Measurements from ENCODE around the gene CFAP92. TPM values are rescaled to one million over a fixed set of nuclear protein-coding genes. Genes with fewer than 3 reads are reported as not detected.
"Not testable (repeated sequence)": the region's sequence is repeated elsewhere in the genome, so short reads cannot be mapped to it uniquely, and the experiment has no call there.

Gene CFAP92
- polyA plus RNA-seq, 4 donors: 1.1 to 2.0 (median 1.6) TPM

DNA sequence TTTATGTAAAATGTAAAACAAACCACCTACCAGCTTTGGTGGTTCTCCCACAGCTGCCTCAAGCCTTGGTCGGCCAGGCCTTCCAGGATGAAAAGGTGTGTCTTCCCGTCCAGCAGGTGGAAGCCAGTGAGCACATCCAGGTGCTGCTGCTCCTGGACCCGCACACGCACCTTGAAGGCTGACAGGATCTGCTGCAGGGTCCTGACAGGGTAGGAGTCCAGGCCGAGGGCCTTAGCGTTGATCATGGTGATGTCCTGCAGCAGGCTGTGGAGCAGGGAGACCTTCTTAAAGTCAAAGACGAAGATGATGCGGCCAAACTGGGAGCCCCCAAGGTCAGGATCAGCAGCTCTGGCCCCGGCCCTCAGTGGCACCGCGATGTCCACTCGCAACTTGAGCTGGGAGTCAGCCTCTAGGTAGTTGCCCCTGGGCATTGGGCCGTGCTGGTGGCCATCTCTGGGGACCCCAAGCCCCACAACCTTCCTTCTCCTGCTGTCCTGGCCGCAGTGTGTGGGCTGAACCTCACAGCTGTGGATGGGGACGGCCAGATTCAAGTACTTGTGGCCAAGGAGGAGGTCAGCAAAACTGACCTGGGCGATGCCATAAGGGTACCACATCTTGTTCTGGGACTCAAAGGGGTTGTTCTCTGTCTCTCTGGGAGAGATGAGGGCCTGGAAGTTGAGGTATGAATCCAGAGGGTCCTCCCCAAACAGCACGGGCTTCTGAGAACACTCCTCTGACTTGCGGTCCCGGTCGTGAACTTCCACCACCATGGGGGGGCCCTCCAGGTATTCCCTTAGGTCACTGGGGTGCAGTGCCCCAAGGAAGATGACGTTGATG is 48.6 kb downstream of the CFAP92 start:
- no peak for DNase-seq (ENCODE audit: low read depth in 4 of 4, low spot score in 2 of 4)

DNA sequence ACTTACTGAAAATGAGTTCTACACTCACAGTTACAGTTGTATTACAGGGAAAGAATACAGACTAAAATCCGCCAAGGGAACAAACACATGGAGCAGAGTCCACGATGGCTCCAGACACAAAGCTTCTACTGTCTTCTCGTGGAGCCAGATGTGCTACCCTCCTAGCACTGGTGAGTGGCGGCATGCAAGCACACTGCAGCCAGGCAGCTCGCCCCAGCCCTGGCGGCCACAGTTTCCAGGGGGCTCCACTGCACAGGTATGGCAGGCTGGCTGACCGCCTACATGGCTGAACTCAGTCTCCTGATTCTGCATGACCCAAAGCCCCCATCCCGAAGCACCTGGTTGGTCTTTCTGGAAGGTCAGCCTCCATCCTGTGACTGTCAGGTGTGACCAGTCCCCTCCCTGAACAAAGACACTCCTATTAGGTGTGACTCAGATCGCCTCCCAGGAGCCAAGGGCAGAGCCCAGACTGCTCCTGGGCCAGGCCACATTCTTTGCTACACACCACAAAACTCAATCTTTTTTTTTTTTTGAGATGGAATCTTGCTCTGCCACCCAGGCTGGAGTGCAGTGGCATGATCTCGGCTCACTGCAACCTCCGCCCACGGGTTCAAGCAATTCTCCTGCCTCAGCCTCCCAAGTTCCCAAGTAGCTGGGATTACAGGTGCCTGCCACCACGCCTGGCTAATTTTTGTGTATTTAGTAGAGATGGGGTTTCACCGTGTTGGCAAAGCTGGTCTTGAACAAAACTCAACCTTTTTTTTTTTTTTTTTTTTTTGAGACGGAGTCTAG is 51.5 kb downstream of the CFAP92 start:
- DNase-seq (ENCODE audit: low read depth in 4 of 4, low spot score in 2 of 4): no peak

DNA sequence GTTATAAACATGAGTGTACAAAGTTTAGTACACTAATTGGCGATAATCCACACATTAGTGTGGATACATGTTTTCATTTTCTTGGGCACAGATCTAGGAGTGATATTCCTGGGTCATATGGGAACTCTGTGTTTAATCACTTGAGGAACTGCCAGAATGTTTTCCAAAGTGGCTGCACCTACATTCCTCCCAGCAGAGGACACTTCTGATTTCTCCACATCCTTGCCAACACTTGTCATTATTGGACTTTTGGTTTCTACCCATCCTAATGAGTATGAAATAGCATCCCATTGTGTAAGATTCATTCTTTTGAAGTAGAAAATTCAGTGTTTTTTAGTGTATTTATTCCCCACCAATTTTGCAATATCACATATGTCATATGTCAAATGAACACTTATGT is 53.6 kb downstream of the CFAP92 start:
- no peak for DNase-seq (ENCODE audit: low read depth in 4 of 4, low spot score in 2 of 4)

DNA sequence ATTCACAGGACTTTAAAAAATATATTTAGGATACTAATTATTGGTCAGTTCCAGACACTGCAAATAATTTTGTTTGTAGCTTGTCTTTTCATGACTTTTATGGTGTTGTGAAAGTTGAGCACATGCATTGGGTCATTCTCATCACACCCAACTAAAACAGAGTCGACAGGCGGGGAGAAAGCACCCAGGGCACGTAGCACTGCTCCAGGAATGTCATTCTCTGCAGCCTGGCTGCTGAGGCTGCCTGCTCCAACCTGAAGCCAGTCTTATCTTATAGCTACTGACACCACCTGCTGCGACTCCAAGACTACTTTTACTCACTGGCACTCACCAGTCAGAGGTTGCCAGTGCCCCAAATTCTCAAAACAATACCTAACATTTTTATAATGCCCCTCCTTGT is 57.5 kb downstream of the CFAP92 start:
- DNase-seq (ENCODE audit: low read depth in 4 of 4, low spot score in 2 of 4): no peak

DNA sequence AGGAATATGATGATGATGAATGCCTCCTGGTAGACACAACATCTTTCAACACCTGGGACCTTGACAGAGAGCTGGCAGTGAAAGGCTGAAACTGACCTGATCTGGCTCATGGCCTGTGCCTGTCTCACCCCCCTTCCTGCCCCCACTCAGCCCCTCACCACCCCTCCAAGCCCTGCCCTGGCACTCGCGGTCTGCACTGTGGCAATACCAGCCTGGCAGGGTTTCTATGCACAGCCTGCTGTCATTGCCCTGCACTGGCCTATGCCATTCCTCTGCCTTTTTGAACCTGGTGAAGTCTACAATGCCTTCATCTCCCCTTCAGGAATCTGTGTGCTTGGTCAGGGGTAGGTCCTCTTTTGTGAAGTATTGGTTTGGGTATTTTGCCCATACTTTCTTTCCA is 58.0 kb downstream of the CFAP92 start:
- no peak for DNase-seq (ENCODE audit: low read depth in 4 of 4, low spot score in 2 of 4)

DNA sequence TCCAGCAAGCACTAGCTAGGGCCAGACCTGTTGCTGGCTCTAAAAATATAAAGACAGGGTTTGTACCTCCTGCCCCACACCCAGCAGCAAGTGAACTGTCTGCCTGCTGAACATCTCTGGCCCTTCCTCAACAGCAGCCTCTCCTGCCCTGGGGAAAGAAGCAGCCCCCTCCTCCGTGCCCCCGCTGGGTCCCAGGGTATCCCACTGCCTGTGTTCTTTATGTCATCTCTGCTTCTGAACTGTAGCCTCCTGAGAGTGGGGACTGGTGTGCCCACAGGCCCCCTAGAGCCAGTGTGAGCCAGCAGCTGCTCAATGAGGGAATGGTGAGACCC is 60.0 kb downstream of the CFAP92 start:
- DNase-seq (ENCODE audit: low read depth in 4 of 4, low spot score in 2 of 4): no peak

DNA sequence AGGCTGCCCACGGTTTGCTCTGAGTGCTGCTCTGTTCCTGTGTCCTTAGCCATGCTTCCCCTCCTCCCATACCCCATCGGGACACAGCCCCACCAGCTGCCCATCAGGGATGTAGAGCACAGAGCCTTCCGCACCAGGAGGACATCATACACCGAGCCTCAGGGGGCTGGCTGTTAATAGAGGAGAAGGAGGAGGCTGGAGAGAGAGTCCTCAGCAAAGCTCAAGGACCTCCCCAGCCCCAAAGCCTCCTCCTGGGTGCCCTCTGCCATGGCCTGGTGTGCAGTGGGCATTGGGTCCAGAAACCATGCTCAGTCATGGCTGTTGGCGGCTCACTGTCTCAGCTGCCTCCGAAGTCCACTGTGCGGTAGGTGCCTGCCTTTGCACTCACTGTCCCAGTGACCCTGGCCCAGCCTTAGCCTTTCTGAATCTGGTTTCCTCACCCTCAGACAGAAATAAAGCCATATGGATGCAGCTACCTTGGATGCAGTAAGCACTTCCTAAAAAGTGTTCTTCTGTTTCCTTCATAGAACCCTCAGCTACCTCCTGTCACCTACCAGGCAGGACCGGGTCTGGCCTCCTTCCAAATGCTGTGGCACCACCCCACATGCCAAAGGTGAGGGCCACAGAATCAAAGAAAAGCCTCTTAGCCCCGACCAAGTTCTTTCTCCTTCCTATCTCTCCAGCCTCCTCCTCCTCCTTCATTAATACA is 60.5 kb downstream of the CFAP92 start:
- DNase-seq (ENCODE audit: low read depth in 4 of 4, low spot score in 2 of 4): no peak

DNA sequence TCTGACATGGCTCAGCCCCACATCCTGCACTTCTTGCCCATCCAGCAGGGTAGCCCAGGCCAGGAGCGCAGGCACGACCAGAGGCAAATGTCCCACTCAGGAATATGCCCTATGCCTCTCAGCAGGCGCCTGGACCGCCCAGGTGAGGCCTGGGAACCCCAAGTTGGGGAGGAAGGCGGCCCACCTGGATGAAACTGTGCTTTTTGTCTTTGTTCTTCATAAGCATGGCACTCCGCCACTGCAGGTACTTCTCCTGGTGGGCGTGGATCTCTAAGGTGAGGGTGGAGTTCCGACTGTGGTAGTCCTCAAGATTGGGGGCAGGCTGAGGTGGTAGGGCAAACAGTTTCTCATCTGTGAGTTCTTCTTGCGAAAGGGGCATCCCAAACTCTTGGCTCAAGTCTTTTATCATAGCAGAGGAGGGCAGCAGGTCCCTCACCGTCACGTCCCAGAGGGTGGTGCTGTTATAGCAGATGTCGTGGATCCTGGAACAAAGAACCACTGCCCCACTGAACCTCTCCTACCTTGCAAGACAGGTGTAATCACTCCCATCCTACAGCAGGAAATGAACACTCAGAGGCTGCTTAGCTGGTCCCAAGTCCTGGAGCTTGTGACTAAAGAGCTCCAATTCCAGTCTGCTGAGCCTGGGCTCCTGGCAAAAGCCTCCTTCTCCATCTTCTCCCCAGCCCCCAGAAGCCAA is 61.2 kb downstream of the CFAP92 start:
- no peak for DNase-seq (ENCODE audit: low read depth in 4 of 4, low spot score in 2 of 4)

DNA sequence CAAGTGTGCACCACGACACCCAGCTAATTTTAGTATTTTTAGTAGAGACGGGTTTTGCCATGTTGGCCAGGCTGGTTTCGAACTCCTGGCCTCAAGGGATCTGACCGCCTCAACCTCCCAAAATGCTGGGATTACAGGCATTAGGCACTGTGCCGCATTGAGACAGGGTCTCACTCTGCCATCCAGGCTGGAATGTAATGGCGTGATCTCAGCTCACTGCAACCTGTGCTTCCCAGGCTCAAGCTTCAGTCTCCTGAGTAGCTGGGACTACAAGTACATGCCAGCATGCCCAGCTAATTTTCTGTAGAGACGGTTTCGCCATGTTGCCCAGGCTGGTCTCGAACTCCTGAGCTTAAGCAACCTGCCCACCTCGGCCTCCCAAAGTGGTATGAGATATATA is 62.8 kb downstream of the CFAP92 start:
- DNase-seq (ENCODE audit: low read depth in 4 of 4, low spot score in 2 of 4): no peak

DNA sequence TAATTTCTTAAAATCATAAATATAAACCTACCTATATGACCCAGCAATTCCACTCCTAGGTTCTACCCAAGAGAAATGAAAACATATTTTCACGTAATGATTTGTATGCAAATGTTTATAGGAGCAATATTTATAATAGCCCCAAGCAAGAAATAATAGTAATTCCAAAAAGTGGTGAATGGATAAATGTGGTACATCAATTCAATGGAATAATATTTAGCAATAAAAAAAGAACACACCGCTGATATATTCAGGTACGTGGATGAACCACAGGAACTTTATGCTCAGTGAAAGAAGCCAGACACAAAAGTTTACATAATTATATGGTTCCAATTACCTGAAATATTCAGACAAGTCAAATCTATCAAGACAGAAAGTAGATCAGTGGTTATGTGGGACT is 64.5 kb downstream of the CFAP92 start:
- no peak for DNase-seq (ENCODE audit: low read depth in 4 of 4, low spot score in 2 of 4)

DNA sequence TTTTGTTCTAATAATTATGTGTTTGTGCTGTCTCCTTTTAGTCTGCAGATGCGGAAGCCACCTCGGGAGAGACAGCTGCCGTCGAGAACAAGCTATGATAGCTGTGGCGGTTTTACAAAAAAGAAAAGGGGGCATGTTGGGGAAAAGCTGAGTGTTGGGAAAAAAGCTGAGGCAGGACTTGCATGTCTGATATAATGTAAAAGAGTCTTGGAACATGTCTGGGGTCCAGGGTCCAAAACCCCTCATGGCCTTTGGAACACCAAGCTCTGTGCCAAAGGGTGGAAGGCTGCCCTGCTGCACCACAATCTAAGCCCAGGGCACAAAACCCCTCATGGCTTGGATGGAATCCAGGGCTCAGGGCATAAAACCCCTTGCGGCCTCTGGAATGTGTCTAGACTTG is 69.9 kb downstream of the CFAP92 start:
- not testable (repeated sequence) for DNase-seq (ENCODE audit: low read depth in 4 of 4, low spot score in 2 of 4)

DNA sequence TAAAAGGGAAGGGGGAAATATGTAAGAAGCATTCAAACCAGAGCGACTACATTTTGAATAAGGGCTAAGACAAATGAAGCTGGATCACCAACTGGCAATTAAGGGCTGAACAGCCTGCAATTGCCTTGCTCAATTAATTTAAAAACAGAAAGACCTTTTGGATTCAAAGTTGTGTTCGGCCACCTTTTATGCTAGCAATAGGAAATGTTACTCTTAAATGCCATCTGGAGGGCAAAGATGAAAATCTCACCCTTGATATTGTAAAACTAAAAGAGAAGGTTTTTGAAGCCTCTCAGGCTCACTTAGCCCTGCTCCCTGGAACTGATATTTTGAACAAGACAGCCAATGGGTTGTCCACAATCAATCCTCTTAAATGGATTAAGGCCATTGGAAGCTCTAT is 70.3 kb downstream of the CFAP92 start:
- DNase-seq (ENCODE audit: low read depth in 4 of 4, low spot score in 2 of 4): no peak

DNA sequence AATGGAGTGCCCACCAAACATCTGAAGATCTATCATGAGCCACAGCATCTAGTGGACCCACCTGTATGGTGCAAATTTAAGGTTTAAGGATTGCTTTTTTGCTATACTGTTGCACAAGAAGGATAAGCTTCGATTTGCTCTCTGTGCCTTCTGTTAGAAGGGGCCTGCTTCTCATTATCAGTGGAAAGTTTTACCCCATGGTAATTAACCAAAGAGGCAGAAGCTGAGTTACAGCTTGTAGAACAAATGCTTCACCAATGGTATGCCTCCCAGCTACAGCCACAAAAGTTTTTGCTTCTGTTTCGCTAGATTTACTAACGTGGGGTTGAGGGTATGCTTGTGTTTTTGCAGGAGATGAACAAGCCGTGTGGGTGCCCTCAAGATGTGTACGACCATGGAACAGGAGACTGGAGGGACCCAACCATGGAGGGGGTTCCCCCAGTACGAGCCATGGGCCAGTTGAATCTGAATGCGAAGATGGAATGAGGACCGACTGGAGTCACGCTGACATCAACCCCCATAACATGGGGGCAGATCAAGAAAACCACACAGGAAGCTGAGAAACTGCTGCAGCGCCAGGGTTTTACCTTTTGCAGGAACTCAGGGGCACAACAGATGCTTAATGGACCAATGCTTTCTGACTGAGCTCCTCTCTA is 70.9 kb downstream of the CFAP92 start:
- DNase-seq (ENCODE audit: low read depth in 4 of 4, low spot score in 2 of 4): no peak

DNA sequence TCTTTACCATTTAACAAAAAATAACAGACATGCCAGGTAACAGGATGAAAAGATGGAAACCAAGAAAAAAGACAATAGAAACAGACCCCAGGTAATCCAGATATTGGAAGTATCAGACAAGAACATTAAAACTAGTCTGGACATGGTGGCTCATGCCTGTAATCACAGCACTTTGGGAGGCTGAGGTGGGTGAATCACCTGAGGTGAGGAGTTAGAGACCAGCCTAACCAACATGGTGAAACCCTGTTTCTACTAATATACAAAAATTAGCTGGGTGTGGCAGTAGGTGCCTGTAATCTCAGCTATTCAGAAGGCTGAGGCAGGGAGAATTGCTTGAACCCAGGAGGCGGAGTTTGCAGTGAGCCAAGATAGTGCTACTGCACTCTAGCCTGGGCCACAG is 73.9 kb downstream of the CFAP92 start:
- DNase-seq (ENCODE audit: low read depth in 4 of 4, low spot score in 2 of 4): no peak

DNA sequence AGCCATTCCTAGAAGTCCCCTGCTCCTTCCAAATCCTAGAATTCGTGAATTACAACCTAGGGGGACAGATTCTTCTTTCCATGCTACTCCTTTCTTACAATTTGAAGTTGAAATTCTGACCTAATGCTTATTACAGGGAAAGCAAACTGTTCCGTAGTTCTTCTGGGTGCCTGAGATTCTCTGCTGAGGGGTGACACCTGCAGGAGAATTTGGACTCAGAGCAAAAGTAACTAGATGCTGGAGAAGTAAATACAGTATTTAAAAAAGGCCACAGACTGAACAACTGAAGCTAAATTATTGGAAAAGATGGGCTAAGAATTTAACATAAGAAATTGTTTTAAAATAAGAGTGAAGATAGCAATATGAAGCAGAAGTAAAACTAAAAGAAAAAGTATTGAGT is 76.6 kb downstream of the CFAP92 start:
- no peak for DNase-seq (ENCODE audit: low read depth in 4 of 4, low spot score in 2 of 4)

DNA sequence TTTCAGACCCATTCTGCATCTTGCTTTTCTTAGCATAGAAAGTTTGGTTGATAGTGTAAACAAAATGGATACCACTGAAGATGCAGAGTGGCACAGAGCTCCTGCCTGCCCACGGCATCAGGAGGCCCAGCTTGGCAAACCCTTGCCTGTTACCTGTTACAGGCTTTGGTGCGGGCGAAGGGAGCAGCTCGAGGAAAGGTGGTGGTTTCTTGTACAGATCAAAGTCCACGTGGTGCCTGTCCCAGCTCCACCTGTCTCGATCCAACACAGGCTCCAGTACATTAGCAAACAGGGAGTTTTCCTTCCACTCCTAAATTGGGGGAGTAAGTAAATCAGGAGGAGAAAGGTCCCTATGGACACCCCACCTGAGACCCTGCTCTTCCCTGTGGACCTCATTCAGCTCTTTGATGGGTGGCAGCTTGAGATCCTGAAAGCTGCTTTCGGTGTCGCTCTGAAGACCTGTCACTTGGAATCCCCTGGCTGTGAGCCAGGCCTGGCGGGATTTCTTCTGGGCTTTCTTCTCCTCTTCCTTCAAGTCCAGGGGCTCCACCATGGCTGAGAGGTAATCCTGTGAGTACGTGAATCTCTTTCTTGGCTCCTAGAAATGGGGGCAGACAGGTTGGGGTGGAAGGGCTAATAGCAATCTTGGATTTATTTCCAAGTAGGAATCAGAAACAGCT is 78.8 kb downstream of the CFAP92 start:
- no peak for DNase-seq (ENCODE audit: low read depth in 4 of 4, low spot score in 2 of 4)

DNA sequence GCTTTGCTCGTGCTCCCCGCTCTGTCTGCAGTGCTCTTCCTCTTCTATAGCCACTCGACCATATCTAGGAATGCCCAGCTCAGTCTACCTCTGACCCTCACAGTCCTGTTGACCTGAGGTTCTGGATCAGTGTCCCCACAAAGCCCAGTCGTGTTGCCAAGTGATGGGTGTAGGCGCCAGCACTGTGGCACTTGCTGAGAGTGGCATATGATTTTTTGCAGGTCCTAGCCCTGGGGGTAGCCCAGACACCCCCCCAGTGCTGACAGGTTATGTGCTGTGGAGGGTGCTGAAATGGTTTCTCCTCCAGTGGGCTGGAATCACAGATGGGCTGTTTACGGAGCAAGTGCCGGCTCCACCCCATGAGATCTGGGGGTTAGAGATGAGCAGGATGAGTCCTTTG is 82.0 kb downstream of the CFAP92 start:
- no peak for DNase-seq (ENCODE audit: low read depth in 4 of 4, low spot score in 2 of 4)

DNA sequence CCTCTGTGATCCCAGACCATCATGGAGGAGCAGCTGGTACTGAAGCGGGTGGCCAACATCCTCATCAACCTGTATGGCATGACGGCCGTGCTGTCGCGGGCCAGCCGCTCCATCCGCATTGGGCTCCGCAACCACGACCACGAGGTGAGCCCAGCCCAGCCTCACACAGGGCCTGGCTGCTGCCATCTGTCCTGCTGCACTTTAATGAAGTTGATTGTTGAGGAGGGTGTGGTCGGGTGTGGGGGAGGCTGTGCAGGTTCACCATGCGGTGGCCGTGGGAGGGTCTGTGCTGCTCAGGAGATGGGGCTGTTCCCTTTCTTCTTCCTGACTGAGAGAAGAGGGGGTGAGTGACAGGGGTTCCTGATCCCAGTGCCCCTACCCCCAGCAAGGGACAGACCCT is 83.9 kb downstream of the CFAP92 start:
- no peak for DNase-seq (ENCODE audit: low read depth in 4 of 4, low spot score in 2 of 4)

DNA sequence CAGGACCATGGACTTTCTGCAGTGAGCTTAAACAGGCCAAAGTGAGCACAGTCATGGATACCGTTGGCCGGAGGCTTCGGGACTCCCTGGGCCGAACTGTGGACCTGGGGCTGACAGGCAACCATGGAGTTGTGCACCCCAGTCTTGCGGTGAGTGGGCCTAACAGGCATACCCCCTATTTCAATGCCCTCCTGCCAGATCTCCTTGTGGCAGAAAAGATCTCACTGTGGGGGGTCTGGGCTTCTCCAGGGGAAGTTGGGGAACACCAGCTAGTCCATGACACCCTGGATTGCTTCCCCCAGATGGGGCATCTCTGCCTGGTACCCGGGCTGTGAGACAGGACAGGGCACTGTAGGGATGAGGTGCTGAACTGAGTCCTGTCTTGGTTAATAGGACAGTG is 84.9 kb downstream of the CFAP92 start:
- no peak for DNase-seq (ENCODE audit: low read depth in 4 of 4, low spot score in 2 of 4)
